Activated T-cell treated with anti-CD3 and anti-CD28 coated beads, Interleukin-2, amount 50 U/mL, for 4 hours (primary cell): ENCODE measurements around the gene PLSCR3. TPM values are rescaled to one million over a fixed set of nuclear protein-coding genes. Genes with fewer than 3 reads are reported as not detected.
"Not testable (repeated sequence)": the region's sequence is repeated elsewhere in the genome, so short reads cannot be mapped to it uniquely, and the experiment has no call there.

Experiments
- ATAC-seq, 2 donors: fragments of 200-7000 bp; cut with Tn5 transposase; one replicate each; pipeline ENCODE4 v1.10.0; 2021
- DNase-seq: peaks from one replicate; pipeline ENCODE4 v3.0.0-alpha.2; 2020
- H3K27me3 Mint-ChIP-seq: one replicate; pipeline ENCODE4 v1.8.0; 2021; ENCODE audit warnings: low read depth, mixed read lengths
- H3K36me3 Mint-ChIP-seq: one replicate; pipeline ENCODE4 v1.8.0; 2022; ENCODE audit warnings: mixed read lengths; ENCODE audit not compliant: insufficient read depth
- H3K4me1 Mint-ChIP-seq: one replicate; pipeline ENCODE4 v1.8.0; 2021; ENCODE audit warnings: low read depth, mixed read lengths
- H3K4me3 Mint-ChIP-seq: one replicate; pipeline ENCODE4 v1.8.0; 2021; ENCODE audit warnings: mild to moderate bottlenecking, moderate library complexity, mixed read lengths
- H3K9me3 Mint-ChIP-seq: one replicate; pipeline ENCODE4 v1.8.0; 2021; ENCODE audit warnings: mixed read lengths
- total RNA-seq, 3 donors: library from RNA; stranded (reverse); gene quantifications; one replicate each; pipeline ENCODE4 v1.2.1, GENCODE V29; 2021

The PLSCR3 gene
- total RNA-seq, 3 donors from 2014 or later, result 67.7 to 69.1 (median 68.9) TPM

DNA sequence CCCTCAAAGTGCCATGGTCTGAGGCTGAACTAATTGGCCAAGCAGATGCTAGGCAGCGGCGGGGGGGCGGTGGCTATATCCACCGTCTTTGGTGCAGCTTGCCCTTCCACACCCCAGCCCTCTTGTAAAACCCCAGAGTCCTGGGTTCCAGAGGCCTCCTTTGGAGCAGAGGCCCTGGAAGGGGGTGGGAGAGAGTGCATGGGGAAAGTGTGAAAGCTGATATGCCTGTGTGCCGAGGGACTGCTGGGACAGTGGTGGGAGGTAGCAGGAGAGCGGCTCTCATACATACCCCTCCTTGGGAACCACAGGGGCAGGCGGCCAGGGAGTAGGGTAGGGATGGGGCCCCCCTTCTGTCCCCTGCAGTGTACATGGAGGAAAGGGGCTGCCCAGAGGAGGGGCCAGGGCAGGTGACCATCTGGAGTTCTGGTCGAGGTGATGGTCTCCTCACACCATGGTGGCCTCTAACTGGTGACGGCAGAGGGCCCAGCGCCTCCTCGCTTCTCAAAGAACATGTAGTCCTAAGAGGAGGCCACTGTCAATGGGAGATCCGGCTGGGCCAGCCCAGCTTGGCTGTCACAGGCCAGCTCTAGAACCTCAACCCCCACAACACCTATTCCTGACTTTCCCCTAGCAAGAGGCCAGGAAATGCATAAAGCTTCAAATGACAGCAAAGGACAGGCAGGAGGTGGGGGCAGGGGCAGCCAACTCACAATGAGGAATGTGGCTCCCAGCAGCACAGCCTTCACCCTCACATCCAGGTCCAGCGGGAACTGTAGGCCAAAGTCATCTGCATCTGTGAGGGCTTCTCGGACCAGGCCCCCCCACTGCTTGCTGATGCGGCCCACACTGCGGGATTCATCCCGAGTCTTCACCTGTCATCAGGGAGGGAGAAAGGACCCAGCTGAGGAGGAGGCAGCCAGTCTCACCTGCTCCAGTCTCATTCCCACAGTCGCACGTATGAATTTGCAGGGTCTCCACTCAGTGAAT is 4.1 kb downstream of the PLSCR3 start:
- Mint-ChIP-seq H3K36me3 (peaks cover 14% of the 10 kb centered on the region), H3K4me1 (peaks cover 27% of the 10 kb centered on the region), H3K9me3 (no peaks in the 10 kb centered on the region), H3K4me3 (no peak overlapping the region), H3K27me3 (no peaks in the 10 kb centered on the region)
- no peak for DNase-seq
- ATAC-seq, result no peak

DNA sequence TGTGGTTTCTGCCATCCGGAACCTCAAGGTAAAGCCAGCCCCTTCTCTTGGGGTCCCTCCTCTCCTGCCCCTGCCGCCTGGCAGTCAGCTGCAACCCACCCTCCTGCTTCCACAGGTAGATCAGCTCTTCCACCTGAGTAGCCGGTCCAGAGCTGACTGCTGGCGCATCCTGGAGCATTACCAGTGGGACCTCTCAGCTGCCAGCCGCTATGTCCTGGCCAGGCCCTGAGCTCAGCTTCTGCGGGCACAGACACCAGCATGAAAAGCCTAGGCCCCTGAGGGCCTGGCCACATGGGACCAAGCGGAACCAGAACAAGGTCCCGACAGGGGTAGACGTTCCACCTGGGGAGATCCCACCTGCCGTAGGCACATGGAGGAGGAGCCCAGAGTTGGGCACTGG is 5.5 kb downstream of the PLSCR3 start:
- ATAC-seq (no peak), DNase-seq (no peak)
- Mint-ChIP-seq H3K4me3 (no peak overlapping the region), H3K27me3 (no peaks in the 10 kb centered on the region), H3K36me3 (peaks cover 14% of the 10 kb centered on the region), H3K4me1 (peaks cover 26% of the 10 kb centered on the region), H3K9me3 (no peaks in the 10 kb centered on the region)

DNA sequence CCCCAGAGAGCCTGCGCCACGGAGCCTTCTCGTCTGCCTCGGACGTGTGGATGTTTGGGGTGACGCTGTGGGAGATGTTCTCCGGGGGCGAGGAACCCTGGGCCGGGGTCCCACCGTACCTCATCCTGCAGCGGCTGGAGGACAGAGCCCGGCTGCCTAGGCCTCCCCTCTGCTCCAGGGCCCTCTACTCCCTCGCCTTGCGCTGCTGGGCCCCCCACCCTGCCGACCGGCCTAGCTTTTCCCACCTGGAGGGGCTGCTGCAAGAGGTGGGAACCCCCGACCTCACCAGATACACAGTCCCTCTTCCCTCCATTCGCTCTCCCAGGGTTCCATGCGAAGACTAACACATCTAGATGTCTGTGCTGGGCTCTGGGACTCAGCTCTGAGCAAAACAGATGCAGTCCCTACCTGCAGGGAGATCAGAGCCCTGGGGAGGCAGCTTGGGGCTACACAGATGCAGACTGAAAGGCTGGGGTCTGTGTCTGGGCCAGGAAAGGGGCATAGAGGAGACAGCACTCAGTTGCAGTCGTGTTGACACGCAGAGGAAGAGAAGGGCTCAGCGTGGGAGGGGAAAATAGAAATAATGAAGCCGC is 9.7 kb downstream of the PLSCR3 start:
- ATAC-seq (no peak), DNase-seq (no peak)
- peaks cover 9% of the 10 kb centered on the region for H3K4me1 Mint-ChIP-seq
- H3K9me3 Mint-ChIP-seq, result no peaks in the 10 kb centered on the region
- H3K27me3 Mint-ChIP-seq, result peaks cover 26% of the 10 kb centered on the region
- peak overlapping the region; percentile 80 for H3K4me3 Mint-ChIP-seq
- peaks cover 5% of the 10 kb centered on the region for H3K36me3 Mint-ChIP-seq

DNA sequence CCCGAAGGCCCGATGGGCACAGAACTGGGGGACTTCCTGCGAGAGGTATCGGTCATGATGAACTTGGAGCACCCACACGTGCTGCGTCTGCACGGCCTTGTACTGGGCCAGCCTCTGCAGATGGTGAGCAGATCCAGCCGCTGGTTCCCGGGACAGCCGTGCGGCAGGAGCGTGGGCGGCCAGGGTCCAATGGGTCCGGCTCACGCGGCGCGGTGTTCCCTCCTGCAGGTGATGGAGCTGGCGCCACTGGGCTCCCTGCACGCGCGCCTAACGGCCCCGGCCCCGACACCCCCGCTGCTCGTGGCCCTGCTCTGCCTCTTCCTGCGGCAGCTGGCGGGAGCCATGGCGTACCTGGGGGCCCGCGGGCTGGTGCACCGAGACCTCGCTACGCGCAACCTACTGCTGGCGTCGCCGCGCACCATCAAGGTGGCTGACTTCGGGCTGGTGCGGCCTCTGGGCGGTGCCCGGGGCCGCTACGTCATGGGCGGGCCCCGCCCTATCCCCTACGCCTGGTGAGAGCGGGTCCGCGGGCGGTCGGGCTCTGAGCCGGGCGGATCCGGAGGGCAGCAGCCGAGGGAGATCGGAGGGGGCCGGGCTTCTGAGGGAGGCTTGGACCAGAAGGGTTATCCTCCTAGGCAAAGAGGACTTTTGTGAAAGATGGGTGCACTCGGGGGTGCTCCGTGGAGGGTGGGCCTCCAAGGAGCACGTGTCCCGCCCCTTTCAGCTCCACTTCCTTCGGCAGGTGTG is 10.4 kb downstream of the PLSCR3 start:
- DNase-seq (peak; percentile 71), ATAC-seq (peak; percentile 99)
- peaks cover 4% of the 10 kb centered on the region for H3K9me3 Mint-ChIP-seq
- peaks cover 33% of the 10 kb centered on the region for H3K27me3 Mint-ChIP-seq
- H3K36me3 Mint-ChIP-seq, result peaks cover 2% of the 10 kb centered on the region
- H3K4me1 Mint-ChIP-seq, result peaks cover 9% of the 10 kb centered on the region
- peak overlapping the region; percentile 80 for H3K4me3 Mint-ChIP-seq

DNA sequence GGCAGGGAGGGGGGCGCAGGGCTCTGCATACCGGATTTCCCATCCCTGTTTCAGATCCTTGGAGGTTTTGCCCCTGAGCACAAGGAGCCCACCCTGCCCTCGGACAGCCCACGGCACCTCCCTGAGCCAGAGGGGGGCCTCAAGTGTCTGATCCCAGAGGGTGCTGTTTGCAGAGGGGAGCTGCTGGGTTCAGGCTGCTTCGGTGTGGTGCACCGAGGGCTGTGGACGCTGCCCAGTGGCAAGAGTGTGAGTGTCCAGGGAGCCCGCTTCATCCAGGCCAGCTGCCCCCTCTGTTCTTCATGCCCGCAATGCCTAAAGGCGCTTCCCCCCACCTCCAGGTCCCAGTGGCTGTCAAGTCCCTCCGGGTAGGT is 11.0 kb downstream of the PLSCR3 start:
- no peak for ATAC-seq
- H3K9me3 Mint-ChIP-seq, result peaks cover 4% of the 10 kb centered on the region
- peaks cover 35% of the 10 kb centered on the region for H3K27me3 Mint-ChIP-seq
- peaks cover 2% of the 10 kb centered on the region for H3K36me3 Mint-ChIP-seq
- no peak overlapping the region for H3K4me3 Mint-ChIP-seq
- DNase-seq, result no peak
- H3K4me1 Mint-ChIP-seq, result peaks cover 9% of the 10 kb centered on the region

DNA sequence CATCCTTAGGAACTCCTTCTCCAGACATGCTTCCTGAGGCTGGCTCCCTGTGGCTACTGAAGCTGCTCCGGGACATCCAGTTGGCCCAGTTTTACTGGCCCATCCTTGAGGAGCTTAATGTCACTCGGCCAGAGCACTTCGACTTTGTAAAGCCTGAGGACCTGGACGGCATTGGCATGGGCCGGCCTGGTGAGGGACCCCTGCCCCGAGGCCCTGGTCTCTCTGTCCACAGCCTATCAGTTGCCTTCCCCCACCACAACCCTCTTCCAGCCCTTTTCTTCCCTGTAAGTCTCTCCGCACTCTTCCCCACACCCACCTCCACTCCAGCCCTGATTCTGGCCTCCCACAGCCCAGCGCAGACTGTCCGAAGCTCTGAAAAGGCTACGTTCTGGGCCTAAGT is 11.4 kb downstream of the PLSCR3 start:
- H3K36me3 Mint-ChIP-seq, result peaks cover 2% of the 10 kb centered on the region
- peaks cover 35% of the 10 kb centered on the region for H3K27me3 Mint-ChIP-seq
- no peak overlapping the region for H3K4me3 Mint-ChIP-seq
- H3K9me3 Mint-ChIP-seq, result peaks cover 4% of the 10 kb centered on the region
- no peak for DNase-seq
- ATAC-seq, result no peak
- H3K4me1 Mint-ChIP-seq, result peaks cover 9% of the 10 kb centered on the region

DNA sequence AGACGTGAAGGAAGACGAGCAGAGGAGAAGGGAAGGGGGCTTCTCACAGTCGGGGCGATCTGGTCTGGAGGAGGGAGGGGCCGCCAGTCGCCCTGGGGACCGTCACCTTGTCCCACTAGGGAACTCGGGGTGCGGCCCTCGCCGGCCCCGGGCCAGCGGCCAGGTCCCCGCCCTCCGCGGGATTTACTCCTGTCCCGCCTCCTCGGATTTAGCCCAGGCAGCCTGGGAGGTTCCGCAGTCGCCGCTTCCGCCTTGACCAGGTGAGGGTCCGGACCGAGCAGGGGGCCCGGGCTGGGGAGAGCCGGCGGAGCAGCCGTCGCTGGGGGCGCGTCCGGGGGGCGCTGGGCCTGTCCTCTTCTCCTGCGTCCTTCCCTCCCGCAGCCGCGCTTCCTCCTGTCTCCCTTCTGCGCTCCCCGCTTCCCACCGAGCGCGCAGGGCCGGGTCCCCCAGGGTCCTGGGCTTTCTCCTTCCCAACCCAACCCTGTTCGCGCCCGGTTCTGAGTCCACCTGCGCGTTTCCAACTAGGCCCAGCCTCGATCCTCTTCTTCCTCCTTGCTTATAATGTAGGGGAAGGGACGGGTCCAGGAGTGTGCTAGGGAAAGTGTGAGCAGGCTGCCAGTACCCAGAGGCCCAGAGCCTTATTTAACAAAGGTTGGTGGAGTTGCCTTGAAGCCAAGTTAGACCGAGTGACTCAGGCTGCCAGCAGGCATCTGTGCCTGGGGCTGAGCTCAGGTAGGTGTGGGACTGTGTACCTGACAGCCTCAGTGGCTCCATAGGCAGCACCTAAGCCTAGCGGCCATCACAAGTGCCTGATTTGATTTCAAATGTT is 13.3 kb downstream of the PLSCR3 start, which contains the start of gene TNK1:
Gene TNK1 (plus strand): TSS at position 235 of the 829 bp plus-strand sequence. CDS start 1,838 bp downstream, outside the sequence.
- H3K9me3 Mint-ChIP-seq, result peaks cover 4% of the 10 kb centered on the region

DNA sequence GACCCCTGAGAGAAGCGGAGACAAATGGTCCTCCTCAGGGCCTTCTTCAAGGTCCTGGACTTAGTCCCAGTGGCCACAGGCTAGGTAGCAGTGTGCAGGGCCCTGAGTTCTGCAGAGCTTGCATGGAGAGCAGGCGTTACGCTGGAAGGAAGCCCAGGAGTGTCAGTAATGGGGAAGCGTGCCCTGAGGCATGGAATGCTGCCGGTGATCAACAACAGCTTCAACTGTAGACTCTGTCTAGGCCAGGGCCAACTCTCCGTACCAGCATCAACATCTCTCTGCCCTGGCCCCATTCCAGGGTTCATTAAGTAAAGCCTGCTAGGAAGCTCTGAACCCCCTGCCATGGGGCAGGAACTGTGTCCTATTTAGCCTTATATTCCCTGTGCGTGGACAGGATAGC is 14.0 kb downstream of the PLSCR3 start:
- DNase-seq, result no peak
- Mint-ChIP-seq H3K4me3 (no peak overlapping the region), H3K4me1 (peaks cover 9% of the 10 kb centered on the region), H3K27me3 (peaks cover 41% of the 10 kb centered on the region), H3K36me3 (peaks cover 2% of the 10 kb centered on the region), H3K9me3 (peaks cover 4% of the 10 kb centered on the region)
- no peak for ATAC-seq

More for the DNA sequence above, 13.3 kb downstream of the PLSCR3 start, which contains the start of gene TNK1:
- peaks cover 9% of the 10 kb centered on the region for H3K4me1 Mint-ChIP-seq
- ATAC-seq (no peak), DNase-seq (no peak)
- H3K4me3 Mint-ChIP-seq, result no peak within 1 kb of the TSS
- H3K36me3 Mint-ChIP-seq, result peaks cover 2% of the 10 kb centered on the region
- H3K27me3 Mint-ChIP-seq, result peaks cover 41% of the 10 kb centered on the region

DNA sequence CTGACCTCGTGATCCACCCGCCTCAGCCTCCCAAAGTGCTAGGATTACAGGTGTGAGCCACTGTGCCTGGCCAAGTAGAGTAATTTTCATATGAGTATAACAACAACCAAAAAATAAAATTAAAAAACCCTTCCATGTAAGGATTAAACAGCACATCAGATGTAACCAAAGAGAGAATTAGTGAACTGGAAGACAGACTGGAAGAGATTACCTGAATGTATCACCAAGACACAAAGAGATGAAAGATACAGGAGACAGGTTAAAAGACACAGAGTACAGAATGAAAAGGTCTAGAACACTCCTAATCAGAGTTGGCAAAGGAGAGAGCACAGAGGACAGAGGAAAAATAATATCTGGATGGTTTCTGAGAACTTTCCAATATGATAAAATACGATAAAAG is 15.2 kb downstream of the PLSCR3 start:
- Mint-ChIP-seq H3K4me1 (peaks cover 5% of the 10 kb centered on the region), H3K27me3 (peaks cover 41% of the 10 kb centered on the region), H3K36me3 (peaks cover 2% of the 10 kb centered on the region), H3K4me3 (no peak overlapping the region), H3K9me3 (peaks cover 4% of the 10 kb centered on the region)
- DNase-seq (no peak), ATAC-seq (no peak)

DNA sequence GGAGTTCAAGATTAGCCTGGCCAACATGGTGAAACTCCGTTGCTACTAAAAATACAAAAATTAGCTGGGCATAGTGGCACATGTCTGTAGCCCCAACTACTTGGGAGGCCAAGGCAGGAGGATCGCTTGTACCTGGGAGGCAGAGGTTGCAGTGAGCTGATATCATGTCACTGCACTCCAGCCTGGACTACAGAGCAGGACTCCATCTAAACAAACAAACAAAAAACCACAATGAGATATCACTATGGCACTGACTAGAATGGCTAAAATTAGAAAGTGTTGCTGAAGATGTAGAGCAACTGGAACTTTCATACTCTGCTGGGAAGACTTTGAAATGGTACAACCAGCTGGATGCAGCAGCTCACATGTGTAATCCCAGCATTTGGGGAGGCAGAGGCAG is 20.0 kb downstream of the PLSCR3 start:
- DNase-seq (no peak), ATAC-seq (no peak)
- H3K4me1 Mint-ChIP-seq, result no peaks in the 10 kb centered on the region
- peaks cover 2% of the 10 kb centered on the region for H3K36me3 Mint-ChIP-seq
- H3K4me3 Mint-ChIP-seq, result no peak overlapping the region
- H3K9me3 Mint-ChIP-seq, result peaks cover 4% of the 10 kb centered on the region
- peaks cover 13% of the 10 kb centered on the region for H3K27me3 Mint-ChIP-seq

DNA sequence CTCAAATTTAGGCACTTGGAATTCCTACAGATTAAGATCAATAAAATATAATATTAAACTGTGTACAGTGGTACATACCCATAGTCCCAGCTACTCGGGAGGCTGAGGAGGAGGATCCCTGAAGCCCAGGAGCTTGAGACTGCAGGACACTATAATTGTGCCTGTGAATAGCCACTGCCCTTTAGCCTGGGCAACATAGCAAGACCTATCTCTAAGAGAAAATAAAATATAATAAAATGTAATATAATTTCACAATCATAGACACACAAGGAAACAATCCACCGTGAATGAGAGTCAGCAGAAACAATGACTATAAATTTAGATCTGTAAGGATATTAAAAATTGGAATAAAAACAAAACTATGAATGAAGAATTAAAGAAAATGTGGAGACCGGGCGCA is 23.5 kb downstream of the PLSCR3 start:
- Mint-ChIP-seq H3K9me3 (no peaks in the 10 kb centered on the region), H3K4me3 (no peak overlapping the region), H3K36me3 (no peaks in the 10 kb centered on the region), H3K4me1 (no peaks in the 10 kb centered on the region), H3K27me3 (no peaks in the 10 kb centered on the region)
- DNase-seq (no peak), ATAC-seq (no peak)

DNA sequence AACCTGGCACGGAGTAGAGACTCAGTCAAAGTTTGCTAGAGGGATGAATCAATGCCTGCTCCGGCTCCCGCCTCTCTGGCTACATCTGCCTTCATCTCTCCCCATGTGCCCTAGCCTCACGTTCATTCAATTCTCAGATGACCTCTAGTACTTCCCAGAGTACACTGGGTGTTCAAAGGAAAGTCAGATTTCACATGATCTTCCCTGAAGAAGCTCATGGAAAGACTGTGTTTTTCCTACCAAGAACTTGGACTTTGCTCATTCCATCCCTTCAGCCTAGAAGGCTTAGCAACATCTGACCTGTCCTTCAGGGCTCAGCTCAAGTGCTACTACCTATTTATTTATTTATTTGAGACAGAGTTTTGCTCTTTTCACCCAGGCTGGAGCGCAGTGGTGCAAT is 24.5 kb downstream of the PLSCR3 start:
- Mint-ChIP-seq H3K9me3 (no peaks in the 10 kb centered on the region), H3K4me3 (no peak overlapping the region), H3K4me1 (no peaks in the 10 kb centered on the region), H3K27me3 (no peaks in the 10 kb centered on the region), H3K36me3 (no peaks in the 10 kb centered on the region)
- ATAC-seq (no peak), DNase-seq (no peak)

DNA sequence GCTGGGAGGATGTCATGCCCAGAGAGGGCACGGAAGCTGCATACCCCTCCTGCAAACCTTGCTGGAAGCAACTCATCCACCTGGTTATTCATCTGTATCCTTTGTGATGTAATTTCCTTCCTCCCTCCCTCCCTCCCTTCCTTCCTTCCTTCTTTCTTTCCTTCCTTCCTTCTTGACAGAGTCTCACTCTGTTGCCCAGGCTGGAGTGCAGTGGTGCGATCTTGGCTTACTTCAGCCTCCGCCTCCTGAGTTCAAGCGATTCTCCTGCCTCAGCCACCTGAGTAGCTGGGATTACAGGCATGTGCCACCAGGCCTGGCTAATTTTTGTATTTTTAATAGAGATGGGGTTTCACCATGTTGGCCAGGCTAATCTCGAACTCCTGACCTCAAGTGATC is 25.7 kb downstream of the PLSCR3 start:
- H3K4me1 Mint-ChIP-seq, H3K4me3 Mint-ChIP-seq, H3K27me3 Mint-ChIP-seq, ATAC-seq, H3K36me3 Mint-ChIP-seq, DNase-seq, H3K9me3 Mint-ChIP-seq: not testable (repeated sequence)
